Measurements from ENCODE around the gene DNASE1L1. TPM values are rescaled to one million over a fixed set of nuclear protein-coding genes. Genes with fewer than 3 reads are reported as not detected.

Gene DNASE1L1
- total and polyA plus RNA-seq, 2 of the 13 experiments (the other 11 are each of a cell fraction or from before 2014, with no cell fraction given) = 4.7 to 12.3 TPM

DNA sequence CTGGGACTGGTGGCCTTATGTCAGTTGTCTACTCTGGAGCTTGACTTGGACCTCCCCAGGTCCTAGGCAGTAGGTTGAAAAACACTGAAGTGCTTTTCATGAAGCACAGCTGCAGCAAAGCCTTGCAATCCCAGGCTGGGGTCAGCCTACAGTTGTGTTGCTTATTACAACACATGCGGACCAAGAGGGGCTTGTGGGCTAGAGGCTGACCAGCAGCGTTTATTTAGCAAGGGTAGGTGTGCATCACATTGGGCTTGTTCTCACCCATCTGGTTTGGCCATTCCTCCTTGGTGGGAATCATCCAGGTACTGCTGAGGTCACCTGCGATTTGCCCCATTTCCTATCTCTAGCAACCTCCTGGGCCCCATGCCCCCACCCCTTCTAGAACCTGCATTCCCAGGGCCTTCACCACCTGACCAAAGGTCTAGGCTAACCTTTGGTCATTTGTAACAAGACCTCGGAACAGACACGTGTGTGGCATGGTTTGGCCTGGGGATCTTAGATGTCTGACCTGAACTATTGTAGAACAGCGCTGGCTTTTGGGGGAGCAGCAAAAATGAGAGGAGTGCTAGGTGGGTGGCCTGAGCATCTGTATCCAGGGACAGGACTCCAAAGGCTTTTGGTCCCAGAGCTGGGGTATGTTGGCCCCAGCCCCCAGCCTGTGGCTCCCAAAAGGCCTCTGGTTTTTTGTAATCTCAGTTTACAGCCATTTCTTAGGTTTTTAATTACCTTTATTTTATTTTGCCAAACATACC is 7.8 kb downstream of the DNASE1L1 start (continued):
- TF ChIP-seq, protein P1, sequence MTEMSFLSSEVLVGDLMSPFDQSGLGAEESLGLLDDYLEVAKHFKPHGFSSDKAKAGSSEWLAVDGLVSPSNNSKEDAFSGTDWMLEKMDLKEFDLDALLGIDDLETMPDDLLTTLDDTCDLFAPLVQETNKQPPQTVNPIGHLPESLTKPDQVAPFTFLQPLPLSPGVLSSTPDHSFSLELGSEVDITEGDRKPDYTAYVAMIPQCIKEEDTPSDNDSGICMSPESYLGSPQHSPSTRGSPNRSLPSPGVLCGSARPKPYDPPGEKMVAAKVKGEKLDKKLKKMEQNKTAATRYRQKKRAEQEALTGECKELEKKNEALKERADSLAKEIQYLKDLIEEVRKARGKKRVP (CRISPR knock-in tag; IDR thresholded peaks at IDR 0.05) = no peak
- TF ChIP-seq SATB2 (CRISPR knock-in tag; IDR thresholded peaks at IDR 0.05) (no peak), PAF1 (CRISPR knock-in tag; IDR thresholded peaks at IDR 0.05) (peak; percentile 99), IRF2 (CRISPR knock-in tag; IDR thresholded peaks at IDR 0.05) (0 out of 2 replicates have a peak, but pooled peaks have one; percentile 29), ZNF850 (CRISPR knock-in tag; conservative IDR thresholded peaks at IDR 0.05) (no peak), GABPA (IDR thresholded peaks at IDR 0.05; ENCODE audit: low read depth, low read length) (no peak), GABPA (CRISPR knock-in tag; IDR thresholded peaks at IDR 0.05; ENCODE audit: low read depth) (no peak), ZNF335 (CRISPR knock-in tag; IDR thresholded peaks at IDR 0.05) (no peak), ZNF841 (CRISPR knock-in tag; IDR thresholded peaks at IDR 0.05; ENCODE audit: borderline replicate concordance) (no peak), ZIK1 (CRISPR knock-in tag; IDR thresholded peaks at IDR 0.05; ENCODE audit: borderline replicate concordance, low read depth) (no peak), ZNF546 (CRISPR knock-in tag; conservative IDR thresholded peaks at IDR 0.05) (no peak), GATAD2A (CRISPR knock-in tag; IDR thresholded peaks at IDR 0.05) (no peak), ZNF543 (CRISPR knock-in tag; IDR thresholded peaks at IDR 0.05) (no peak), ZC3H4 (CRISPR knock-in tag; IDR thresholded peaks at IDR 0.05; ENCODE audit: borderline replicate concordance) (peak; percentile 94), ZNF260 (CRISPR knock-in tag; IDR thresholded peaks at IDR 0.05; ENCODE audit: borderline replicate concordance, low read depth) (no peak), BHLHE40 (IDR thresholded peaks at IDR 0.05; ENCODE audit: low read length) (peak; percentile 65), ZNF556 (CRISPR knock-in tag; IDR thresholded peaks at IDR 0.05; ENCODE audit: borderline replicate concordance) (no peak), CCDC6 (CRISPR knock-in tag; IDR thresholded peaks at IDR 0.05) (0 out of 2 replicates have a peak, but pooled peaks have one; percentile 29), SYNCRIP (IDR thresholded peaks at IDR 0.05; ENCODE audit: insufficient read depth, low read depth, low read length) (no peak), ZNF296 (CRISPR knock-in tag; conservative IDR thresholded peaks at IDR 0.05) (no peak), ELF3 (CRISPR knock-in tag; IDR thresholded peaks at IDR 0.05) (no peak)
- TF ChIP-seq, protein P2, sequence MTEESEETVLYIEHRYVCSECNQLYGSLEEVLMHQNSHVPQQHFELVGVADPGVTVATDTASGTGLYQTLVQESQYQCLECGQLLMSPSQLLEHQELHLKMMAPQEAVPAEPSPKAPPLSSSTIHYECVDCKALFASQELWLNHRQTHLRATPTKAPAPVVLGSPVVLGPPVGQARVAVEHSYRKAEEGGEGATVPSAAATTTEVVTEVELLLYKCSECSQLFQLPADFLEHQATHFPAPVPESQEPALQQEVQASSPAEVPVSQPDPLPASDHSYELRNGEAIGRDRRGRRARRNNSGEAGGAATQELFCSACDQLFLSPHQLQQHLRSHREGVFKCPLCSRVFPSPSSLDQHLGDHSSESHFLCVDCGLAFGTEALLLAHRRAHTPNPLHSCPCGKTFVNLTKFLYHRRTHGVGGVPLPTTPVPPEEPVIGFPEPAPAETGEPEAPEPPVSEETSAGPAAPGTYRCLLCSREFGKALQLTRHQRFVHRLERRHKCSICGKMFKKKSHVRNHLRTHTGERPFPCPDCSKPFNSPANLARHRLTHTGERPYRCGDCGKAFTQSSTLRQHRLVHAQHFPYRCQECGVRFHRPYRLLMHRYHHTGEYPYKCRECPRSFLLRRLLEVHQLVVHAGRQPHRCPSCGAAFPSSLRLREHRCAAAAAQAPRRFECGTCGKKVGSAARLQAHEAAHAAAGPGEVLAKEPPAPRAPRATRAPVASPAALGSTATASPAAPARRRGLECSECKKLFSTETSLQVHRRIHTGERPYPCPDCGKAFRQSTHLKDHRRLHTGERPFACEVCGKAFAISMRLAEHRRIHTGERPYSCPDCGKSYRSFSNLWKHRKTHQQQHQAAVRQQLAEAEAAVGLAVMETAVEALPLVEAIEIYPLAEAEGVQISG (CRISPR knock-in tag; IDR thresholded peaks at IDR 0.05) = peak; percentile 40; the same call in 1 of the 2 replicates
- TF ChIP-seq, protein P3, sequence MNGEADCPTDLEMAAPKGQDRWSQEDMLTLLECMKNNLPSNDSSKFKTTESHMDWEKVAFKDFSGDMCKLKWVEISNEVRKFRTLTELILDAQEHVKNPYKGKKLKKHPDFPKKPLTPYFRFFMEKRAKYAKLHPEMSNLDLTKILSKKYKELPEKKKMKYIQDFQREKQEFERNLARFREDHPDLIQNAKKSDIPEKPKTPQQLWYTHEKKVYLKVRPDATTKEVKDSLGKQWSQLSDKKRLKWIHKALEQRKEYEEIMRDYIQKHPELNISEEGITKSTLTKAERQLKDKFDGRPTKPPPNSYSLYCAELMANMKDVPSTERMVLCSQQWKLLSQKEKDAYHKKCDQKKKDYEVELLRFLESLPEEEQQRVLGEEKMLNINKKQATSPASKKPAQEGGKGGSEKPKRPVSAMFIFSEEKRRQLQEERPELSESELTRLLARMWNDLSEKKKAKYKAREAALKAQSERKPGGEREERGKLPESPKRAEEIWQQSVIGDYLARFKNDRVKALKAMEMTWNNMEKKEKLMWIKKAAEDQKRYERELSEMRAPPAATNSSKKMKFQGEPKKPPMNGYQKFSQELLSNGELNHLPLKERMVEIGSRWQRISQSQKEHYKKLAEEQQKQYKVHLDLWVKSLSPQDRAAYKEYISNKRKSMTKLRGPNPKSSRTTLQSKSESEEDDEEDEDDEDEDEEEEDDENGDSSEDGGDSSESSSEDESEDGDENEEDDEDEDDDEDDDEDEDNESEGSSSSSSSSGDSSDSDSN (CRISPR knock-in tag; IDR thresholded peaks at IDR 0.05) = peak; percentile 50
- TF ChIP-seq, protein P4, sequence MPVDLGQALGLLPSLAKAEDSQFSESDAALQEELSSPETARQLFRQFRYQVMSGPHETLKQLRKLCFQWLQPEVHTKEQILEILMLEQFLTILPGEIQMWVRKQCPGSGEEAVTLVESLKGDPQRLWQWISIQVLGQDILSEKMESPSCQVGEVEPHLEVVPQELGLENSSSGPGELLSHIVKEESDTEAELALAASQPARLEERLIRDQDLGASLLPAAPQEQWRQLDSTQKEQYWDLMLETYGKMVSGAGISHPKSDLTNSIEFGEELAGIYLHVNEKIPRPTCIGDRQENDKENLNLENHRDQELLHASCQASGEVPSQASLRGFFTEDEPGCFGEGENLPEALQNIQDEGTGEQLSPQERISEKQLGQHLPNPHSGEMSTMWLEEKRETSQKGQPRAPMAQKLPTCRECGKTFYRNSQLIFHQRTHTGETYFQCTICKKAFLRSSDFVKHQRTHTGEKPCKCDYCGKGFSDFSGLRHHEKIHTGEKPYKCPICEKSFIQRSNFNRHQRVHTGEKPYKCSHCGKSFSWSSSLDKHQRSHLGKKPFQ (CRISPR knock-in tag; IDR thresholded peaks at IDR 0.05; ENCODE audit: insufficient replicate concordance) = peak; percentile 64

All from HepG2 (cell line).